ENCODE data around the gene CHST15.
"Not testable (repeated sequence)": the region's sequence is repeated elsewhere in the genome, so short reads cannot be mapped to it uniquely, and the experiment has no call there.

The CHST15 gene

GRCh38 chr10:124042656-124043309 is 50.6 kb downstream of the CHST15 start:
- no peak for DNase-seq

- DNase-seq = no peak
Observed at GRCh38 chr10:124041675-124042445, 51.5 kb downstream of the CHST15 start.

- no peak for DNase-seq
Observed at GRCh38 chr10:124040451-124041188, 52.8 kb downstream of the CHST15 start.

DNA sequence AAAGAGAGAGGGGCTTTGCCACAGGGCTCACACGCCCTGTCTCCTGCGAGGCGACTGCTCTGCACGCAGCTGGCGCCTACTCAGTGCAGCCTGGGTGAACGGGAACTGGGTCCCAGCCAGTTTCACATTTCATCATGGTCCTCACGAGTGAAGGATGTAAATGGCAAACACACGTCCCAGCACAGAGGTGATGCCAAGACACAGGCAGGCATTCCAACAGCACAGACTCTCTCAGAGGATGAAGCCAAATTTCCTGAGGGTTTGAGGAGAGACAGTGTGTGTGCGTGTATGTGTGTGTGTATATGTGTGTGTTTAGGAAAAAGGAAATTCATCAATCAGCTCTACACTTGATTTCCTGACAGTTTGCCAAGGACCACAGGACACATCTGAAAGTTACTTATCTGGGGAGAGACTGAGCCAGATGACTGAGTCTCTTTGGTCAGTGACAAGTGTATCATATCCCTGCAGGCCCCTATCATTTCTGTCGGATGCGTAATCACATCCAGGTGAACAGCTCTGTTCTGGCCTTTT is 53.9 kb downstream of the CHST15 start:
- no peak for DNase-seq

DNA sequence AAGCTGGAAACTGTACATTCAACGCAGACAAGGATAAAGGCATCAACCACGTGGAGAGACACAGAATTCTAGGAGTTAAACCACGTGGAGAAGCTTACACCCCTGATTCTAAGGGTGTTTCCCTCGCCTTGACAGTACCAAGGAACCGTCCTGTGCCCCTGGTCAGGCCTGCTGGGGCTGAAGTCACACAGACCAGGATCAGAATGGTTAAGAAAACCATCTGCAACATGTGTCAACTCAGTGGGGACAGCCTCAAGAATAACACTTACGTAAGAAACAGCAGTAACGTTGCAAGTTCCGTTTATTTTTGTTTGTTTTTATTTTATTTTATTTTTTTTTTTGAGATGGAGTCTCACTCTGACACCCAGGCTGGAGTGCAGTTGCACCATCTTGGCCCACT is 55.6 kb downstream of the CHST15 start:
- no peak for DNase-seq

DNA sequence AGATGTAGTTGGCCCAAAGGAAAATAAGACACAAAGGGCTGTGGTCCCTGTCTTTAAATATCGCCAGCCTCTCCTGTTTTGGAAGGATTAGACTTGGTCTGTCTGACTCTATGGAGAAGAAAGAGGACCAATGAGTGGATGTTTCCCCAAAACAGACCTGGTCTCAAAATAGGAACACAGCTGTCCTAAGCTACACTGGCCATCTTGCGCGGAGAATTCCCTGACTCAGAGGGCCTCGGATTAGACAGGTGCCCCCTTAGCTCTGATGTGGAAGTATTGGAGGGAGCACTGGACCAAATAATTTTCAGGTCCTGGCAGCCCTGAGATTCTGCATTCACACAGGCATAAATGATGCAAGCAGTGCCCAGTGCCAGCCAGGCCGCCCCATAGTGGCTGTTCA is 56.1 kb downstream of the CHST15 start:
- no peak for DNase-seq

DNA sequence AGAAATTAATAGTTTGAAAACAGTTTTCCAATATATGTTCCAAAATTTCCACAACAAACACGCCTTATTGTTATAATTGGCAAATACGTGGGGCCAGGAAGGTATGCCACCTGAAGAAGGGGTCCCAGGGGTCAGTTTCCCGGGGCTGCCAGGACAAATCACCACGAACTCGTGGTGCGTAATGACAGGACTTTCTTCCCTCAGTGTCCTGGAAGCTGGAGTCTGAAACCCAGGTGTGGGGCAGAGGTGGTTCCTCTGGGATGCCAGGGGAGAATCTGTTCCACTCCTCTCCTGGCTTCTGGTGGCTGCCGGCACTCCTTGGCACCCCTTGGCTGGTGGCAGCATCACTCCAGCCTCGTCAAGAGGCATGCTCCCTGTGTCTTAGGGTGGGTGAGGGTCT is 56.7 kb downstream of the CHST15 start:
- DNase-seq = no peak

GRCh38 chr10:124035928-124036558 is 57.4 kb downstream of the CHST15 start:
- DNase-seq = no peak

GRCh38 chr10:124035306-124035927 is 58.0 kb downstream of the CHST15 start:
- DNase-seq = no peak

GRCh38 chr10:124034576-124035305 is 58.7 kb downstream of the CHST15 start:
- DNase-seq = not testable (repeated sequence)

DNA sequence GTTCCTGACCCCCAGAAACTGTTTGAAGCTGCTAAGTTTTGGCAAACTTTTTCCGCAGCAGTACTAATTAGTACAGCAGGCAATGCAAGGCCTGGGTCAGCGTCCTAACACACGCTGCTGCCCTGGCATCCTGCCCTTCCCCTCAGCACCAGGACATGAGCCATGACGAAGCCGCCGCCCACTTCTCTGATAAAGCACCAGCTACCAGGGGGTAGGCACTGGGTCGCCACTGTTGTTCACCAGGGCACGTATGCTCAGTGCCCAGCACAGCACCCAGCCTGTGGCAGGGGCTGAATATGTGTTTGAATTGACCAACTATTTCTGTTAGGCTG is 59.5 kb downstream of the CHST15 start:
- DNase-seq = no peak

DNA sequence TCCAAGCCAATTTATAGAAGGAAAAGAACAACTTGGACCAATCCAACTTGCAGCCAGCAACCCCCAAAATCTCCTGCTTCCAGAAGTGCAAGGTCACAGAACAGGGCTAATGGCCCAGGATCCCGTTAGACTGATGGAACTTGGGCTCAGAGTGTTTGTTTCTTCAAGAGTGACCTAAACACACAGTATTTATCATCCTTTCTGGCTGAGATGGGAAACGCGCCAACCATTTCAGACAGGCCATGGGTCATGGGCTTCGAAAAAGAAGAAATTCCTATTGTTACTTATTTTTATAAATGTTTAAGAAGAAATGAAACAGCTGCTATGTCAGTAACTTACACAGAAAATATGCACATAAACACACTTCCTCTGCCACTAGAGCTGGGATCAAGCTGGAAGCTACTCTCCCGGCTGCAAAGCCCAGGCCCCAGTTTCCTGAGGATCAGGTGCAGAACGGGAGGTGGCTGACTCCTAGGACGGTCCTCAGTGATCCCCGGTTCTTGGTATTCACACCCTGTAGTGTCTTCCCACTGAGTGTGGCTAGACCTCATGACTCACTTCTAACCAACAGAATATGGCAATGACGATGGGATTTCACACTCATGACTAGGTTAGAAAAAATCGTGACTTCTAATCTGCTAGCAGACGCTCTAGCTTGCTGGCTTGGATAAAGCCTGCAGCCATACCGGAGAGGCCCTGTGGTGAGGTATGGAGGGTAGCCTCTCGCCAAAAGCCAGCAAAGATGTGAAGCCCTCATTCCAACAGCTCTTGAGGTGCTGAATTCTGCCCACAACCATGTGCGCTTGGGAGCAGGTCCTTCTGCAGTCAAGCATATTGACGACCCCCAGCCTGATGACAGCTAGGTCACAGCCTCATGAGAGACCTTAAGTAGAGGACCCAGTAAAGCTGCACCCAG is 60.2 kb downstream of the CHST15 start:
- DNase-seq = no peak

GRCh38 chr10:124032087-124032935 is 61.1 kb downstream of the CHST15 start:
- DNase-seq = no peak

- no peak for DNase-seq
Observed at GRCh38 chr10:124030492-124031110, 62.8 kb downstream of the CHST15 start.

GRCh38 chr10:124030061-124030460 is 63.3 kb downstream of the CHST15 start:
- DNase-seq = no peak

GRCh38 chr10:124029559-124029958 is 63.8 kb downstream of the CHST15 start:
- no peak for DNase-seq

DNA sequence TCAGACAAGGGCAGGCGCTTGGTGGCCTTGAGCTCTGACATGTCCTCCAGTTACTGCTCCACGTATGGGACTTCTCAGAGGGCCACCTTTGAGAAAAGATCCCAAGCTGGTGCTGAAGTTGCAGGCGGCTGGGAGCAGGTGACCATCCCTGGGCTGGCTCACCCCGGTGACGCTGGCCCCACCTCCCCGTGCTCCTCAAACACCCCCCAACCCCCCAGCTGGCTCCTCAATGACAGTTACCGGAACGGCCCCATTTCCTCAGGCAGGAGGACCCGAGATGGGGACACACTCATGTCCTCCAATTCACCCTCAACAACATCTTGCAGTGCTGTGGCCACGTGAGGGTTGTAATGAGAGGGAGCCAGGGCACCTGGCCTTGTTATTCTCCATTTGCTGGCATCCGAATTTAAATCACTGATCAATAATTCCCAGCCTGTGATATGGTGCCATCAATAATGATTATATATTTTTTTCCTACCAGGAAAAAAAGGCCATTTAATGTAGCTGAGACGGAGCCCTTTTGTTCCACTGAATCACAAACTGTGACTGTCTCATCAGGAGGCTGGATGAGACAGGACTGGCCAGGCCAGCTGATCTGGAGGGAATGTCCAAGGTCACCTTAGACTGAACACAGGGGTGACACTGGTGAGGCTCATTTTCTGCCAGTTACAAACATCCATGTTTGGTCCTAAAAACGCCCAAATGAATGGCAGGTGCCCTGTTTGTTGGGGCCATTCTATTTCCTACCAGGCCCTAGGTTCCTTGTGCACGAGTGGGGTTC is 64.5 kb downstream of the CHST15 start:
- DNase-seq = no peak

GRCh38 chr10:124027651-124028050 is 65.7 kb downstream of the CHST15 start:
- no peak for DNase-seq
